ENCODE measurements around the gene TRAP1.

Gene TRAP1
- long read RNA-seq, donor 1, transcript TRAP1-210 (3 exons, 547 nt), result minor isoform, 6 of 65 reads
- long read RNA-seq, donor 1, transcript TRAP1-201 (18 exons, 2,296 nt), result major isoform, 43 of 65 reads
- long read RNA-seq, donor 1, partial matches to known transcripts, result 12 of 65 reads
- long read RNA-seq, donor 1, other reads (novel, unspliced or antisense), result 0 of 65 reads
- long read RNA-seq, donor 2, transcript TRAP1-201 (18 exons, 2,296 nt), result major isoform, 16 of 18 reads
- long read RNA-seq, donor 2, partial matches to known transcripts, result 0 of 18 reads
- long read RNA-seq, donor 2, other reads (novel, unspliced or antisense), result 0 of 18 reads
- long read RNA-seq, donor 3, transcript TRAP1-201 (18 exons, 2,296 nt), result major isoform, 7 of 12 reads
- long read RNA-seq, donor 3, partial matches to known transcripts, result 0 of 12 reads
- long read RNA-seq, donor 3, other reads (novel, unspliced or antisense), result 0 of 12 reads
- long read RNA-seq, donor 4, transcript TRAP1-201 (18 exons, 2,296 nt), result major isoform, 20 of 43 reads
- long read RNA-seq, donor 4, partial matches to known transcripts, result 19 of 43 reads
- long read RNA-seq, donor 4, other reads (novel, unspliced or antisense), result 0 of 43 reads
- long read RNA-seq, donor 5, transcript TRAP1-201 (18 exons, 2,296 nt), result major isoform, 26 of 40 reads
- long read RNA-seq, donor 5, partial matches to known transcripts, result 12 of 40 reads
- long read RNA-seq, donor 5, other reads (novel, unspliced or antisense), result 0 of 40 reads
- long read RNA-seq, donor 6, transcript TRAP1-210 (3 exons, 547 nt), result minor isoform, 7 of 32 reads
- long read RNA-seq, donor 6, transcript TRAP1-201 (18 exons, 2,296 nt), result major isoform, 23 of 32 reads
- long read RNA-seq, donor 6, partial matches to known transcripts, result 0 of 32 reads
- long read RNA-seq, donor 6, other reads (novel, unspliced or antisense), result 0 of 32 reads
- long read RNA-seq, donor 7, result 0 reads
- long read RNA-seq, donor 8, transcript TRAP1-201 (18 exons, 2,296 nt), result major isoform, 25 of 32 reads
- long read RNA-seq, donor 8, partial matches to known transcripts, result 5 of 32 reads
- long read RNA-seq, donor 8, other reads (novel, unspliced or antisense), result 0 of 32 reads

DNA sequence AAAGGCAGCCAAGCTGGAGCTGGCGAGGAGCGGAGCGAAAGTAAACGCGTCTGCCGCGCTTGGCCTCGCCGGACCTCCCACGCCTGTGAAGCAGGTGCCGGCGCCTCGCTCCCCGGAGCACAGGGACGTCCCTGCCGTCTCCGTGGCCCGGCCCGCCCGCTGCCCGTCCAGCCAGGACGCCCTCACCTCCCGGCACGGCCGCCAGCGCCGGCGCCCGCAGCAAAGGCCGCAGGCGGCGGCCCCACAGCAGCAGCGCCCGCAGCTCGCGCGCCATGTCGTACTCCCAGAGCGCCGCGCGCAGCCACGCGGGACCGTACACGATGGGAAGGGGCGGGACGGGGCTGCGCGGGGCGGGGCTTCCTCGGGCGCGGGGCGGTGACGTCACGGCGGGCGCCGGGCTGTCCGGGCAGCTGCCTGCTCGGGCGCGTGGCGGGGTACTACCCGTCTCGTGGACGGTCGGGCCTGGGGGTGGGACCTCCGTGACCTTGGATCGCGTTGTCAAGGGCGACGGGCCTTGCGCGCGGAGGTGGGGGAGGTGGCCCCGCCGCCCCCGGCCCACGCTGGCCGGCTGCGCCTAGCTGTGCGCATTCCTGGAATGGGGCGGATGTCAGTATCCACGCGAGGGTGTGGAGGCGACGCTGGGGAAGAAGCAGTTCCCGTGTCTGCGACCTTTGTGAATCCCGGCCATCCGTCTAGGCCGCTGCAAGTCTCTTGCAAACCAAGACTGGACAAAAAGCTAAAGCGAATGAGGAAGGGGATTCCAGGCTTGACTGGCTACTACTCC lies at the start of gene TRAP1:
Gene TRAP1, minus strand, starts transcription at position 290 of the 784 bp plus-strand sequence. Its CDS starts 16 bp downstream, at position 274.
- peak; percentile 85 for DNase-seq

DNA sequence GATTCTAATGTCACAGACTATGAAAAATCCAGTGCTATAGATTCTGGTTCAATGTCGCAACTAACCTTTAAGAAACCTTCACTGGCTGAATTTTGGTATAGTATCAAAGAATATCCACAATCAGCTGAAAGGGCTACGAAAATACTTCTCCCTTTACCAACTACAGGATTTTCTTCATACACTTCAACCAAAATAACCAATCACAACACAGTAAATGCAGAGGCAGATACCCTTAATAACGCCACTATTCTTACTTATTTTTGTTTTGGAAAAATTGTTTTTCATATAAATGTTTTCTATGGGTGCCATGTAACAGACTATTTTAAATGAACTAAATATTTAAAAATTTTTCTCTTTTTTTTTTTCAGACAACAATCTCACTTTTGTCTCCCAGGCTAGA lies 48.9 kb upstream of the TRAP1 start:
- no peak for DNase-seq

- DNase-seq, result no peak
These were observed 47.1 kb upstream of the TRAP1 start for GRCh38 chr16:3764409-3764808.

GRCh38 chr16:3762107-3762750 lies 44.9 kb upstream of the TRAP1 start:
- no peak for DNase-seq

GRCh38 chr16:3761375-3762106 lies 44.2 kb upstream of the TRAP1 start:
- DNase-seq, result no peak

DNA sequence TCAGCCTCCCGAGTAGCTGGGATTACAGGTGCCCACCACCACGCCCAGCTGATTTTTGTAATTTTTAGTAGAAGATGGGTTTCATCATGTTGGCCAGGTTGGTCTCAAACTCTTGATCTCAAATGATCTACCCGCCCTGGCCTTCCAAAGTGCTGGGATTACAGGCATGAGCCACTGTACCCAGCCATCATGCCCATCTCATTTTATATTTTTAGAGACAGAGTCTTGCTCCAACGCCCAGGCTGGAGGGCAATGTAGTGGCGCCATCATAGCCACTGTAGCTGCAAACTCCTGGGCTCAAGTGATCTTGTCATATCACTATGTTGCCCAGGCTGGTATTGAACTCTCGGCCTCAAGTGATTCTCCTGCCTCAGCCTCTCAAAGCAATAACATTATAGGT lies 43.2 kb upstream of the TRAP1 start:
- no peak for DNase-seq

GRCh38 chr16:3759736-3760135 lies 42.4 kb upstream of the TRAP1 start:
- DNase-seq, result no peak

DNA sequence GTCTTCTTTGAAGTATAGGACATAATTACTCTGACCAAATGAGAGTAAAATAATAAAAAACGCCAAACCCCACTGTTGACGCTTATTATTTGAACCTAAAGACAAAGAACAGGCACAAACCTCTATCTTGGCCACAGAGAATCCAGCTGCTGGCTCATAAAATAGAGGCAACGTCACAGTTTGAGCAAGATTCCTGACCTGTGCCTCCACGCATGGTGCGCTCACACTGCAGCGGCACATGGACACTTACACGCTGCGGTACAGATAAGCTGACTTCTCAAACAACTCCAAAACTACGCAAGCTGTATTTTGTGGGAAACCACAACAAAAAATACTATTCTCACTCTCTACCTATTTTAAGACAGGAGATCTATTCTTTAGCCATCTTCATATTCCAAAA lies 38.8 kb upstream of the TRAP1 start:
- DNase-seq, result no peak

DNA sequence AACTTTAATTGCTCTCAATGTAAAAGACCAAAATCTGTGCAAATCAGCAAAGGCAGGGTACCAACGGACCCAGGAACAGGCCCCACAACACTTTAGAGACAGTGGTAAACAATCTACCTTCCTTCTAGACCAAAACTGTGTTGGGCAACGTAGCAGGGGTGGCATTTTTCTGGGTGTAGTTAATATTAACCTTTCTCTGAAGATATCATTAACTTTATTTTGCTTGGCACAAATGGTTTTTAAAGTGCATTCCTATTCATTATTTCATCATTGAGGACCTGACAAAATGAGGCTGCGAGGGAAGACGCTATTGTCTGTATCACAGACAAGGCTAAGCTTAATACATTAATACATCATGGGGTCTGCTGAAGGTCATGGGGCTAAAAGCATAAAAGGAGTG lies 37.9 kb upstream of the TRAP1 start:
- DNase-seq, result no peak

DNA sequence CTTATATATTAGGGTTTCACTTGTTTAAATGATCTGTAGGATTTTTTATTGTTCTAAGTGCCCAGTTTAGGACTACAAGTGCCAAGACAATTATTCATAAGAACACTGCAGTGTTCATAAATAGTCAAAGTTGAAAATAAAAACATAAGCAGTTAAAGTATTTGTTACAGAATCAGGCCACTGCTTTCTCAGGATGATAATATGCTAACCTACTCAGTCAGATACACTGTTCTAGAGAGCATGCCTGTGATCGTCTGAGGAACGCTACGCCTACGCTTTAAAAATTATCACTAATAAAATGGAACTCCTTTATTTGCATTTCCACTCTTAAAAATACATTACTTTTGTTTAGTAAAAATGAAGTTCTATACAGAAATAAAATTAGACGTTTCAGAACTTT lies 37.4 kb upstream of the TRAP1 start:
- no peak for DNase-seq

DNA sequence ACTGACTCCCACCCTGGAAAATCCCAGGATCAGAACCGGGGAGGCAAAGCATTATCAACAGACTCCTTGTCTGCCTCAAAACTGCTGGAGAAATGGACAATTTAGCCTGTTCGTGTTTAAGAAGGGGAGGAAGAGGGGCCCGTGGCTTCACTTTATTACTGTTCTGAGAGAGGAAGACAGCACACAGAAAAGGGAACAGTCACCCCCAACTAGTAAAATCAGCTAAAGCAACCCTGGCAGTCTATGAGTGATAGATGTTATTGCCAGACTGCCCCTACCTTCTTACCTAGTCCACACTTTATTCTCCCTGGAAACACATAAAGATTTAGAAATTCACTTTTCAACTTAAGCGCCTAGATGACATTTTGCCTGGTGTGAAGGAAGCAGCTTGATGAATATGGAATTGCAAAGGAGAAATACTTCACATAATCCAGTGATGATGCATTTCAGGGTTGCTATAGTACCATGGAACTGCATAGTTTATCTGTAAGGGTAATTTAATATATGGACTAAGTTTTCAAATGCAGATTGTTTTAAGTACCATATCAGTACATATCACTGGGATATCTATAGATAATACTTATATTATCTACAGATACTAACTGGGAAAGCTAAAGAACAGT lies 36.9 kb upstream of the TRAP1 start:
- no peak for DNase-seq

- DNase-seq, result no peak
These were observed 35.7 kb upstream of the TRAP1 start for GRCh38 chr16:3752984-3753383.

- DNase-seq, result no peak
These were observed 34.6 kb upstream of the TRAP1 start for GRCh38 chr16:3751878-3752277.

DNA sequence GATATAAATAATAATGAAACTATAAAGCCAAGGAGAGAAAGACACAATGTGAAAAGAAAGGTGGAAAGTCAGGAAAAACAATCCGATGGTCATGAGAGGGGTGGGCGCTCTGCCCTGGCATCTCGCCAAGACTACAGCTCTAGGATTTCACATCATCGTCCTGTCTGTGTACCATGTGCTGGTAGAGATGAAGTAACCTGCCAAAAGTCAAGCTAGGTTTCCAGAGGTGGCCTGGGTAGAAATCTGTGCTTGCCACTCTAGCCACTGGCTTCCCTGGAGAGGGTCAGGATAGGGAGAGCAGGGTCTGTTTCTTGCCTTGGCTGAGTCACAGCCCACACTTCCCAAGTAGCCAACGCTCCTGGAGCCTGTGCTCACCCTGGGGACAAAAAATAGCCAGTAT lies 31.0 kb upstream of the TRAP1 start:
- DNase-seq, result no peak

DNA sequence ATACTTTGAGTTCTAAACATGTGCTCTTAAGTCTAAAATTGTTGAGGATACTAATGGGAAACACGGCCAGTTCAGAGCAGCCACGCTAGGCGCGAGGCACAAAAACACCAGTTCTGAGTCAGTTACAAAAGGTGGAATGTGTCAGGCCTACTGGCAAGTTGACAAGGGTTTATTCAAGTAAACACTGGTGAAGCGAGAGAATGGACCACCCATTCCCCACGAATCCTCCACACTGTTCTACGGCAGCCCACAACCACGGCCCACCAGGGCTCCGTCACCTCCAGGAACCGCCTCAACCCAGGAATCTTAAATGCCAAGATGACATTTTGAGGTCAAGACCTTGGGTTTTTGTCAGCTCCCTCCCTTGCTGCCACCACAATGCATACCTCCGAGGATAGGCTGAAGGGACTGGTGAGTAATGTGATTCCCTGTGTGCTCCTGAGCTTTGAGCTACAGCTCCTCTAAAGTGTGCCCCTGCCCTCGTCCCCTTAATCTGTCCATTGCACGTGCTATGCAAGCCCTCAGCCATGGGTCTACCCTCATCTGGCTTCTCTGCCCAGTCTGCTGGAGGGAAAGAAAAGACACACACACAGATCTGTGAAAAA lies 28.5 kb upstream of the TRAP1 start:
- no peak for DNase-seq

- DNase-seq, result no peak
These were observed 26.7 kb upstream of the TRAP1 start for GRCh38 chr16:3744018-3744417.

DNA sequence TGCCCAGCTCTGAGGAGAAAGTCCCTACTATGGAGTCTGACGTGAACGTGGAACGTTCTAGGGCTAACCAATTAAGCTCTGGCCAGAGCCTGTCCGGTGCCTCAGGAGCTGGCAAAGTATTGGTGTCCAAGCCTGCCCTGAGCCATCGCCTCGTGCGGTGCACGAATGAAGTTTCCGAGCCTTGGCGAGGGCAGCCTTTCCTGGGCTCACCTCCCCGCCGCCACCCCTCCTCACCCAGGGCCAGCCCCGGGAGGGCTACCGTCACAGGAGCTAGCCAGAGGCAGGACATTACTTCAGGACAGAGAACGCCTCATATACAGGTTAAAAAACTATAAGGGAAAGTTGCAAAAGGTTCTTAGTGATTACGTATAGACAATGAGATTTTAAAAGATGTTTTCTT lies 23.6 kb upstream of the TRAP1 start:
- DNase-seq, result no peak

DNA sequence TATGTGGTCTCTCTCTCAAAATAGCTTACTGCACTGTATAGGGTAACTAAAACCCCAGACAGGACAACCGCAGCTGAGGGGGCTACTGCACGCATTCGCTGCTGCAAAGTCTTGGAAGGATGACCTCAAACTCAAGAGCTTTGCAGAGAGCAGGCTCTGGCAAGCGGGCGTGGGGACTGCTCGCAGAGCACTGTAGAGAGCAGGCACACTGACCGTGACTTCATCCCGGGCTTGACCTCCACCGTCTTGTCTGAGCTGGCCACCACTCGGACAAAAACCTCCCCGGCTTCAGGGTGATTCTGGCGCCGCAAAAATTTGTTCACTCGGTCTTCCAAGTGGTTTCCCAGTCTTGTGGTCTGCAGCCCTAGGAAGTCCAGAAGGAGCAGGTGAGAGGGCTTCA lies 22.9 kb upstream of the TRAP1 start:
- DNase-seq, result no peak

GRCh38 chr16:3739636-3740035 lies 22.3 kb upstream of the TRAP1 start:
- DNase-seq, result no peak

DNA sequence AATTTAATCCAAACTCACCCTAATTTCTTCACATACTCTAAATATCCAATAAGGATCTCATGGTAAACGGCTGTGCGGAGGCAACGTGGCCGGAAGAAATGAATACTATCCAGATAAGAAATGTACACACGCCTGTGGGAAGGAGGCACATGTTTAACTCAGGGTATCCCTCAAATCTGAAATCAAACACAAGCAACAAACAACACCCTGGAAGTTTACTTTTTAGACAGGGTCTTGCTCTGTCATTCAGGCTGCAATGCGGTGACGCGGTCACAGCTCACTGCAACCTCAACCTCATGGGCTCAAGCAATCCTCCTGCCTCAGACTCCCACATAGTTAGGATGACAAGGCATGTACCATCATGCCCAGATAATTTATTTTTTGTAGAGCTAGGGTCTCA lies 21.2 kb upstream of the TRAP1 start:
- no peak for DNase-seq

All from right kidney (tissue), 9 donors.